Osteoblast (primary cell): ENCODE results near the gene CHAD. TPM values are rescaled to one million over a fixed set of nuclear protein-coding genes. Genes with fewer than 3 reads are reported as not detected.

Experiments
- DNase-seq: peaks from one replicate; pipeline ENCODE4 v3.0.0; 2011; ENCODE audit warnings: low spot score, mixed read lengths; ENCODE audit not compliant: insufficient read length; ENCODE audit errors: missing footprints
- H2AFZ ChIP-seq: 2 replicates; pipeline ENCODE4 v1.6.0; 2011; ENCODE audit warnings: mild to moderate bottlenecking, low read length
- H3K27ac ChIP-seq: 2 replicates; pipeline ENCODE4 v1.5.1; 2011; ENCODE audit warnings: mild to moderate bottlenecking, low read depth, low read length, moderate library complexity
- H3K27me3 ChIP-seq: 2 replicates; pipeline ENCODE4 v1.6.0; 2012; ENCODE audit warnings: mild to moderate bottlenecking, control low read depth, inconsistent platforms, low read length, moderate library complexity; ENCODE audit not compliant: insufficient read depth
- H3K36me3 ChIP-seq: 2 replicates; pipeline ENCODE4 v1.5.1; 2011; ENCODE audit warnings: mild to moderate bottlenecking, low read length, control low read depth, moderate library complexity; ENCODE audit not compliant: insufficient read depth
- H3K4me1 ChIP-seq: 2 replicates; pipeline ENCODE4 v1.5.1; 2011; ENCODE audit warnings: mild to moderate bottlenecking, low read length, control low read depth, moderate library complexity; ENCODE audit not compliant: insufficient read depth
- H3K4me2 ChIP-seq: 2 replicates; pipeline ENCODE4 v1.6.0; 2011; ENCODE audit warnings: mild to moderate bottlenecking, low read length; ENCODE audit not compliant: insufficient read depth
- H3K4me3 ChIP-seq: fragments of 200-600 bp; sonication (generic); 3 replicates; pipeline ENCODE4 v1.5.1; 2012; ENCODE audit warnings: mild to moderate bottlenecking, low read length, inconsistent platforms; ENCODE audit not compliant: insufficient read depth
- H3K79me2 ChIP-seq: 2 replicates; pipeline ENCODE4 v1.6.0; 2012; ENCODE audit warnings: mild to moderate bottlenecking, low read length, control low read depth, inconsistent platforms; ENCODE audit not compliant: insufficient read depth
- H3K9me3 ChIP-seq: 2 replicates; pipeline ENCODE4 v1.5.1; 2011; ENCODE audit warnings: low read depth, low read length, control low read depth
- H4K20me1 ChIP-seq: 2 replicates; pipeline ENCODE4 v1.6.0; 2012; ENCODE audit warnings: mild to moderate bottlenecking, low read length, control low read depth; ENCODE audit not compliant: insufficient read depth
- total RNA-seq: library from RNA; depleted of rRNA; stranded (reverse); fragments of >200 nt; gene quantifications from 2 replicates; pipeline ENCODE4 v1.2.3, GENCODE V29; 2012
- TF ChIP-seq, protein P1 (sequence below): IDR thresholded peaks from 2 replicates; pipeline ENCODE4 v1.5.1; 2011; ENCODE audit warnings: mild to moderate bottlenecking, low read depth, low read length, moderate library complexity; ENCODE audit errors: extremely low read depth

Gene CHAD
- total RNA-seq, 1 donor = not detected

GRCh38 chr17:50414808-50415207 is 53.9 kb downstream of the CHAD start:
- Histone ChIP-seq H3K79me2 (no peaks in the 10 kb centered on the region), H3K4me3 (no peak overlapping the region), H3K27me3 (peaks cover under 1% of the 10 kb centered on the region), H4K20me1 (no peaks in the 10 kb centered on the region), H2AFZ (no peak overlapping the region), H3K4me2 (no peak overlapping the region), H3K27ac (no peak overlapping the region), H3K4me1 (no peaks in the 10 kb centered on the region), H3K36me3 (no peaks in the 10 kb centered on the region), H3K9me3 (no peaks in the 10 kb centered on the region)
- TF ChIP-seq, protein P1, sequence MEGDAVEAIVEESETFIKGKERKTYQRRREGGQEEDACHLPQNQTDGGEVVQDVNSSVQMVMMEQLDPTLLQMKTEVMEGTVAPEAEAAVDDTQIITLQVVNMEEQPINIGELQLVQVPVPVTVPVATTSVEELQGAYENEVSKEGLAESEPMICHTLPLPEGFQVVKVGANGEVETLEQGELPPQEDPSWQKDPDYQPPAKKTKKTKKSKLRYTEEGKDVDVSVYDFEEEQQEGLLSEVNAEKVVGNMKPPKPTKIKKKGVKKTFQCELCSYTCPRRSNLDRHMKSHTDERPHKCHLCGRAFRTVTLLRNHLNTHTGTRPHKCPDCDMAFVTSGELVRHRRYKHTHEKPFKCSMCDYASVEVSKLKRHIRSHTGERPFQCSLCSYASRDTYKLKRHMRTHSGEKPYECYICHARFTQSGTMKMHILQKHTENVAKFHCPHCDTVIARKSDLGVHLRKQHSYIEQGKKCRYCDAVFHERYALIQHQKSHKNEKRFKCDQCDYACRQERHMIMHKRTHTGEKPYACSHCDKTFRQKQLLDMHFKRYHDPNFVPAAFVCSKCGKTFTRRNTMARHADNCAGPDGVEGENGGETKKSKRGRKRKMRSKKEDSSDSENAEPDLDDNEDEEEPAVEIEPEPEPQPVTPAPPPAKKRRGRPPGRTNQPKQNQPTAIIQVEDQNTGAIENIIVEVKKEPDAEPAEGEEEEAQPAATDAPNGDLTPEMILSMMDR = no peak
- no peak for DNase-seq

Other genes with a start within 250 kb of the CHAD start
- under 0.01 and 0.36 TPM in 2 replicates for gene TMEM92, start 194.4 kb downstream of the CHAD start, total RNA-seq
- 40.5 and 46.6 TPM in 2 replicates for gene XYLT2, start 122.8 kb downstream of the CHAD start, total RNA-seq
- gene MRPL27, start 95.7 kb downstream of the CHAD start, total RNA-seq = 54.2 and 55.7 TPM in 2 replicates
- 0.59 and 0.72 TPM in 2 replicates for gene EME1, start 95.7 kb downstream of the CHAD start, total RNA-seq
- gene LRRC59, start 71.4 kb downstream of the CHAD start, total RNA-seq = 121 and 125 TPM in 2 replicates
- 60.1 and 63.0 TPM in 2 replicates for gene ACSF2, start 42.7 kb downstream of the CHAD start, total RNA-seq
- gene RSAD1, start 10.0 kb upstream of the CHAD start, total RNA-seq = 23.9 and 26.5 TPM in 2 replicates
- 0.36 and 0.88 TPM in 2 replicates for gene MYCBPAP, start 39.6 kb upstream of the CHAD start, total RNA-seq
- gene EPN3, start 63.9 kb upstream of the CHAD start, total RNA-seq = not detected in 2 replicates
- 126 and 142 TPM in 2 replicates for gene SPATA20, start 78.3 kb upstream of the CHAD start, total RNA-seq
- under 0.01 TPM in 2 replicates for gene CACNA1G, start 91.8 kb upstream of the CHAD start, total RNA-seq
- gene ABCC3, start 166.0 kb upstream of the CHAD start, total RNA-seq = 12.4 and 28.6 TPM in 2 replicates
- gene ANKRD40, start 239.0 kb upstream of the CHAD start, total RNA-seq = 41.5 and 42.7 TPM in 2 replicates